Peyer's patch (tissue), 4 donors: ENCODE data around the gene STK17B.

Experiments used
- POLR2A ChIP-seq, 2 donors: fragments of 450-650 bp; IDR thresholded peaks; one replicate each; pipeline ENCODE4 v1.5.1; 2017; ENCODE audit warnings: antibody characterized with exemption in 2 of 2, mild to moderate bottlenecking in 2 of 2, moderate library complexity in 2 of 2
- TF ChIP-seq, protein P1 (sequence below), 6 experiments: fragments of 450-650 bp in 4 of 6; fragments of 200-600 bp in 2 of 6; sonication (generic) in 1 of 6; IDR thresholded peaks; one replicate each; pipeline ENCODE4 v1.5.1; 2017 to 2019; ENCODE audit warnings: antibody characterized with exemption in 6 of 6, mild to moderate bottlenecking in 3 of 6, moderate library complexity in 1 of 6

DNA sequence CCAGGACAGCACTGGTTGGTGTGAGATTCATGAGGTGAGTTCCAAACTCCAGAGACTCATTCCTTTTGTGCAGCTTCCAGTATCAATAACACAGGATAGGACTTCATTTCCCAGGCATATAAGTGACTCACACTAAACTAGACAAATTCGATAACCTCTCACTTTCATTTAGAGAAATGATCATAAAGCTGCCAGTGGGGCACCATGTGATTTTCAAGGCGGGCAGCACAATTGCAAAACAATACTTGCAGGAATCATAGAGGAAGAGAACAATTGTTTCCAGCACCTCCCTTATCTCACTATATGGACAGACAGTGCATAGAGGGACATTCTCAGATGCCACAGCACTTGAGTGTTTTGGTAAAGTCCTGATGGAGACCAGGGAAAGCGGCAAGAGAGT, 71.5 kb downstream of the STK17B start:
- TF ChIP-seq, protein P1, sequence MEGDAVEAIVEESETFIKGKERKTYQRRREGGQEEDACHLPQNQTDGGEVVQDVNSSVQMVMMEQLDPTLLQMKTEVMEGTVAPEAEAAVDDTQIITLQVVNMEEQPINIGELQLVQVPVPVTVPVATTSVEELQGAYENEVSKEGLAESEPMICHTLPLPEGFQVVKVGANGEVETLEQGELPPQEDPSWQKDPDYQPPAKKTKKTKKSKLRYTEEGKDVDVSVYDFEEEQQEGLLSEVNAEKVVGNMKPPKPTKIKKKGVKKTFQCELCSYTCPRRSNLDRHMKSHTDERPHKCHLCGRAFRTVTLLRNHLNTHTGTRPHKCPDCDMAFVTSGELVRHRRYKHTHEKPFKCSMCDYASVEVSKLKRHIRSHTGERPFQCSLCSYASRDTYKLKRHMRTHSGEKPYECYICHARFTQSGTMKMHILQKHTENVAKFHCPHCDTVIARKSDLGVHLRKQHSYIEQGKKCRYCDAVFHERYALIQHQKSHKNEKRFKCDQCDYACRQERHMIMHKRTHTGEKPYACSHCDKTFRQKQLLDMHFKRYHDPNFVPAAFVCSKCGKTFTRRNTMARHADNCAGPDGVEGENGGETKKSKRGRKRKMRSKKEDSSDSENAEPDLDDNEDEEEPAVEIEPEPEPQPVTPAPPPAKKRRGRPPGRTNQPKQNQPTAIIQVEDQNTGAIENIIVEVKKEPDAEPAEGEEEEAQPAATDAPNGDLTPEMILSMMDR (IDR thresholded peaks at IDR 0.05), result no peak
- no peak for TF ChIP-seq POLR2A (IDR thresholded peaks at IDR 0.05)
